GM10266 (cell line): ENCODE measurements around the gene CZIB.

Experiments used
- DNase-seq: peaks from one replicate; pipeline ENCODE4 v3.0.0; 2012; ENCODE audit errors: extremely low spot score
- CTCF ChIP-seq: IDR thresholded peaks from 2 replicates; pipeline ENCODE4 v1.5.1; 2012; ENCODE audit warnings: mild to moderate bottlenecking, low read depth; ENCODE audit not compliant: control insufficient read depth, insufficient read depth; ENCODE audit errors: missing control alignments

CZIB gene

GRCh38 chr1:53260631-53261247 is 40.3 kb upstream of the CZIB start:
- TF ChIP-seq CTCF: no peak
- no peak for DNase-seq

GRCh38 chr1:53259932-53260331 is 39.5 kb upstream of the CZIB start:
- DNase-seq: no peak
- no peak for TF ChIP-seq CTCF

- TF ChIP-seq CTCF: no peak
- no peak for DNase-seq
Observed at GRCh38 chr1:53258216-53258615, 37.8 kb upstream of the CZIB start.

GRCh38 chr1:53257454-53258081 is 37.1 kb upstream of the CZIB start:
- DNase-seq: no peak
- TF ChIP-seq CTCF: no peak

- no peak for TF ChIP-seq CTCF
- DNase-seq: no peak
Observed at GRCh38 chr1:53256511-53257453, 36.3 kb upstream of the CZIB start.

GRCh38 chr1:53255031-53255430 is 34.6 kb upstream of the CZIB start:
- TF ChIP-seq CTCF: no peak
- DNase-seq: no peak
